H1 (cell line): ENCODE data around the gene COL21A1. TPM values are rescaled to one million over a fixed set of nuclear protein-coding genes. Genes with fewer than 3 reads are reported as not detected.

Experiments used
- ASH2L ChIP-seq: fragments of 200-600, 300-600 bp; sonication (generic); IDR thresholded peaks from one replicate; pipeline ENCODE4 v1.7.1; 2017; ENCODE audit warnings: low read length
- ATF2 ChIP-seq: IDR thresholded peaks from 2 replicates; pipeline ENCODE4 v1.6.1; 2012; ENCODE audit warnings: low read length, inconsistent platforms
- BACH1 ChIP-seq: IDR thresholded peaks from 2 replicates; pipeline ENCODE4 v1.6.1; 2012; ENCODE audit warnings: low read length, improper control_type of control experiment
- BCL11A ChIP-seq, 2 experiments: IDR thresholded peaks; one replicate each; pipeline ENCODE4 v1.6.1; 2011; ENCODE audit warnings: low read depth in 2 of 2, low read length in 2 of 2, mild to moderate bottlenecking in 2 of 2
- CBX8 ChIP-seq: fragments of 300-800, 300-1000 bp; sonication (generic); IDR thresholded peaks from 2 replicates; pipeline ENCODE4 v1.7.1; 2016; ENCODE audit warnings: low read depth, low read length, borderline replicate concordance
- CREB1 ChIP-seq: IDR thresholded peaks from 2 replicates; pipeline ENCODE4 v1.6.1; 2012; ENCODE audit warnings: inconsistent platforms
- CTCF ChIP-seq, 3 experiments: IDR thresholded peaks; 1 replicate in 2 of 3; 2 replicates in 1 of 3; pipeline versions ENCODE4 v1.5.1 to v1.6.1; 2011; ENCODE audit warnings: low read length in 3 of 3, mild to moderate bottlenecking in 3 of 3, inconsistent platforms in 2 of 3, low read depth in 1 of 3, moderate library complexity in 1 of 3; ENCODE audit not compliant: insufficient read depth in 1 of 3; ENCODE audit errors: control extremely low read depth in 1 of 3
- E2F6 ChIP-seq: IDR thresholded peaks from 2 replicates; pipeline ENCODE4 v1.6.1; 2012; ENCODE audit warnings: inconsistent platforms
- GTF2F1 ChIP-seq: IDR thresholded peaks from 2 replicates; pipeline ENCODE4 v1.6.1; 2012; ENCODE audit warnings: low read depth, low read length, improper control_type of control experiment, borderline replicate concordance
- HDAC6 ChIP-seq: IDR thresholded peaks from one replicate; pipeline ENCODE4 v1.7.1; 2012; ENCODE audit warnings: low read depth, mild to moderate bottlenecking, inconsistent platforms, low read length, moderate library complexity
- JUND ChIP-seq: IDR thresholded peaks from 2 replicates; pipeline ENCODE4 v1.6.1; 2011; ENCODE audit warnings: mild to moderate bottlenecking, improper control_type of control experiment, low read length
- KDM4A ChIP-seq: IDR thresholded peaks from one replicate; pipeline ENCODE4 v1.7.1; 2012; ENCODE audit warnings: low read depth, mild to moderate bottlenecking, moderate library complexity, low read length, inconsistent platforms; ENCODE audit not compliant: severe bottlenecking
- MAX ChIP-seq: IDR thresholded peaks from 2 replicates; pipeline ENCODE4 v1.6.1; 2012; ENCODE audit warnings: inconsistent platforms
- POLR2AphosphoS5 ChIP-seq: IDR thresholded peaks from 2 replicates; pipeline ENCODE4 v1.6.1; 2011; ENCODE audit warnings: low read depth, low read length
- POU5F1 ChIP-seq: IDR thresholded peaks from 2 replicates; pipeline ENCODE4 v1.6.1; 2011; ENCODE audit warnings: low read depth, mild to moderate bottlenecking, low read length, moderate library complexity
- SIN3A ChIP-seq, 2 experiments: IDR thresholded peaks in 1 of 2; conservative IDR thresholded peaks in 1 of 2; 2 replicates each; pipeline ENCODE4 v1.6.1; 2011 to 2012; ENCODE audit warnings: low read length in 2 of 2, improper control_type of control experiment in 1 of 2, low read depth in 1 of 2, mild to moderate bottlenecking in 1 of 2
- SP1 ChIP-seq: IDR thresholded peaks from 2 replicates; pipeline ENCODE4 v1.6.1; 2011; ENCODE audit warnings: low read depth, low read length
- TBP ChIP-seq: IDR thresholded peaks from 2 replicates; pipeline ENCODE4 v1.6.1; 2011; ENCODE audit warnings: low read depth, low read length, improper control_type of control experiment
- TCF12 ChIP-seq: IDR thresholded peaks from 2 replicates; pipeline ENCODE4 v1.6.1; 2011; ENCODE audit warnings: low read depth, mild to moderate bottlenecking, low read length
- polyA plus RNA-seq, 7 experiments: library from polyadenylated mRNA; depleted of rRNA in 3 of 7; stranded (reverse) in 5 of 7; unstranded in 2 of 7; fragments of >200 nt in 5 of 7; fragments of 200-250 nt in 2 of 7; gene quantifications; 1 replicate in 5 of 7; 2 replicates in 1 of 7; 4 replicates in 1 of 7; pipeline versions ENCODE4 v1.2.1 to v1.2.3, GENCODE V29; 2011 to 2013; ENCODE audit warnings: missing spikeins in 2 of 7, mixed read lengths in 2 of 7
- total RNA-seq: library from RNA; stranded (reverse); fragmentation: NEBNext Ultra II Directional; extraction: Animal tissue kit (Norgen Biotek cat#: 25700); gene quantifications from 2 replicates; pipeline ENCODE4 v1.2.1, GENCODE V29; 2021

COL21A1 gene
- total and polyA plus RNA-seq, 2 of the 8 experiments (the other 6 are each of a cell fraction or from before 2014, with no cell fraction given), result 1.6 to 3.4 TPM

DNA sequence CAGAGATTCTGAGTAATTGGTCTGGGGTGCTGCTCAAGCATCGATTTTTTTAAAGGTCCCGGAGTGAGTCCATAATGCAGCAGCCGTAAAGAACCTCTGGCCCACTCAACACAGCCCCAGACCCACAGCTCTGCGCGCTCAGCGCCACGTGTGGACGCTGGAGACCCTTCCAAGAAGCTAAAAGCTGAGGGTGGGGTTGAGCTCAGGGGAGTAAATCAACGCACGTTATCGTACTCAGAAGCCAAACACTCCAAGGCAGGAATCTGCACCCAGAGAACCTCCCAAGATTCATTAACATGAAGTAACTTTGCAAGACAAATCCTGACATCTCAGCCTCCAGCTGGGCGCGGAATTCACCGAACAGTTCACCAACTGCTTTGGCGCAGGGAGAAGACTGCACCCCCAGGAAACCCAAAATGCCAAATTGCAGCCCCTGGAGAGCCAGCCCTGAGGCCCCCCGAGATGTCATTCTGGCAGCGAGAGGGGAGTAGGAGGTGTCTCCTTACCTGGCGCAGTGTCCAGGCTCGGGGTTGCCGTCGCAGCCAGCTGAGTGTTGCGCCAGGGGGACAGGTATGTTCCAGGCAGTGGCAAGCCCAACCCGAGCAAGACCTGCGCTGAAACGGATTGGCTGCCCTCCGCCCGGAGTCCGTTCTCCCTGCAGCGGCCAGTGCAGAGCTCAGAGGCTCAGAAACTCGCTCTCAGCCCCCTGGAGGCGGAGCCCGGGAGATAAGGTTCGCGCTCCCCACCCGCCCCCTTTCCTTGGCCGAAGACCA, at the start of gene COL21A1 (continued):
- TF ChIP-seq BCL11A (IDR thresholded peaks at IDR 0.05; ENCODE audit: low read depth in 2 of 2, low read length in 2 of 2) (no peak), CREB1 (no peak), CTCF (IDR thresholded peaks at IDR 0.05; ENCODE audit: control extremely low read depth in 1 of 3, insufficient read depth in 1 of 3, low read depth in 1 of 3, low read length in 3 of 3) (peak; percentile 24 to 52 (median 41); a peak in 3 of 4 replicates), ASH2L (peak; percentile 95), KDM4A (peak; percentile 90), MAX (0 out of 2 replicates have a peak, but pooled peaks have one; percentile 36), TBP (peak; percentile 40; the same call in 1 of the 2 replicates), BACH1 (no peak), ATF2 (no peak), GTF2F1 (no peak), HDAC6 (no peak), JUND (no peak), CBX8 (no peak), SIN3A (conservative IDR thresholded peaks at IDR 0.05 in 1 of 2, IDR thresholded peaks at IDR 0.05 in 1 of 2; ENCODE audit: low read depth in 1 of 2, low read length in 2 of 2) (peak in 1 of 2 experiments; percentile 84; a peak in 3 of 4 replicates), E2F6 (no peak; the same call in 1 of the 2 replicates), POU5F1 (no peak), SP1 (0 out of 2 replicates have a peak, but pooled peaks have one; percentile 12), TCF12 (no peak), POLR2AphosphoS5 (no peak)
